Fibroblast of lung (primary cell): ENCODE measurements around the gene SGSH.

Source experiments
- EZH2 ChIP-seq: IDR thresholded peaks from 2 replicates; pipeline ENCODE4 v1.5.1; 2012; ENCODE audit warnings: low read length, control low read depth, mild to moderate bottlenecking; ENCODE audit errors: missing control alignments
- TF ChIP-seq, protein P1 (sequence below), 2 donors: IDR thresholded peaks in 1 of 2; conservative IDR thresholded peaks in 1 of 2; 1 replicate in 1 of 2; 2 replicates in 1 of 2; pipeline ENCODE4 v1.5.1; 2011 to 2012; ENCODE audit warnings: low read length in 2 of 2, control low read depth in 1 of 2, inconsistent platforms in 1 of 2, low read depth in 1 of 2, mild to moderate bottlenecking in 1 of 2

- TF ChIP-seq, protein P1, sequence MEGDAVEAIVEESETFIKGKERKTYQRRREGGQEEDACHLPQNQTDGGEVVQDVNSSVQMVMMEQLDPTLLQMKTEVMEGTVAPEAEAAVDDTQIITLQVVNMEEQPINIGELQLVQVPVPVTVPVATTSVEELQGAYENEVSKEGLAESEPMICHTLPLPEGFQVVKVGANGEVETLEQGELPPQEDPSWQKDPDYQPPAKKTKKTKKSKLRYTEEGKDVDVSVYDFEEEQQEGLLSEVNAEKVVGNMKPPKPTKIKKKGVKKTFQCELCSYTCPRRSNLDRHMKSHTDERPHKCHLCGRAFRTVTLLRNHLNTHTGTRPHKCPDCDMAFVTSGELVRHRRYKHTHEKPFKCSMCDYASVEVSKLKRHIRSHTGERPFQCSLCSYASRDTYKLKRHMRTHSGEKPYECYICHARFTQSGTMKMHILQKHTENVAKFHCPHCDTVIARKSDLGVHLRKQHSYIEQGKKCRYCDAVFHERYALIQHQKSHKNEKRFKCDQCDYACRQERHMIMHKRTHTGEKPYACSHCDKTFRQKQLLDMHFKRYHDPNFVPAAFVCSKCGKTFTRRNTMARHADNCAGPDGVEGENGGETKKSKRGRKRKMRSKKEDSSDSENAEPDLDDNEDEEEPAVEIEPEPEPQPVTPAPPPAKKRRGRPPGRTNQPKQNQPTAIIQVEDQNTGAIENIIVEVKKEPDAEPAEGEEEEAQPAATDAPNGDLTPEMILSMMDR (conservative IDR thresholded peaks at IDR 0.05 in 1 of 2, IDR thresholded peaks at IDR 0.05 in 1 of 2; ENCODE audit: low read depth in 1 of 2, low read length in 2 of 2): no peak
- TF ChIP-seq EZH2: no peak
Measured at GRCh38 chr17:80243526-80244433, 23.6 kb upstream of the SGSH start.
